Esophagus muscularis mucosa (tissue), 4 donors: Measurements from ENCODE around the gene KLHDC4.

Experiments
- CTCF ChIP-seq, 3 experiments: fragments of 200-600 bp in 2 of 3; fragments of 450-650 bp in 1 of 3; sonication (generic) in 2 of 3; IDR thresholded peaks; one replicate each; pipeline ENCODE4 v1.5.1; 2017 to 2019; ENCODE audit warnings: antibody characterized with exemption in 3 of 3, mild to moderate bottlenecking in 2 of 3, moderate library complexity in 1 of 3
- EP300 ChIP-seq: sonication (generic); formaldehyde crosslinking; IDR thresholded peaks from one replicate; pipeline ENCODE4 v1.6.1; 2017; ENCODE audit warnings: antibody characterized with exemption
- POLR2A ChIP-seq: fragments of 450-650 bp; IDR thresholded peaks from one replicate; pipeline ENCODE4 v1.6.1; 2017; ENCODE audit warnings: antibody characterized with exemption, moderate library complexity, mild to moderate bottlenecking, low read depth
- POLR2AphosphoS5 ChIP-seq, 2 donors: sonication (generic); formaldehyde crosslinking; IDR thresholded peaks; one replicate each; pipeline ENCODE4 v1.6.1; 2017; ENCODE audit warnings: antibody characterized with exemption in 2 of 2

GRCh38 chr16:87703835-87704375 lies 61.9 kb downstream of the KLHDC4 start:
- TF ChIP-seq CTCF (IDR thresholded peaks at IDR 0.05) (no peak), POLR2A (no peak), EP300 (no peak), POLR2AphosphoS5 (IDR thresholded peaks at IDR 0.05) (no peak)
